HK-2 (cell line): ENCODE measurements around the gene COA8.
"Not testable (repeated sequence)": the region's sequence is repeated elsewhere in the genome, so short reads cannot be mapped to it uniquely, and the experiment has no call there.

Experiments
- DNase-seq: peaks from one replicate; pipeline ENCODE4 v3.0.0-alpha.2; 2018; ENCODE audit not compliant: unreplicated experiment

The COA8 gene

GRCh38 chr14:103574104-103574503, 11.3 kb downstream of the COA8 start:
- DNase-seq: no peak

GRCh38 chr14:103574707-103575285, 12.0 kb downstream of the COA8 start:
- no peak for DNase-seq

GRCh38 chr14:103576371-103577024, 13.7 kb downstream of the COA8 start:
- peak; percentile 77 for DNase-seq

GRCh38 chr14:103578401-103579075, 15.8 kb downstream of the COA8 start:
- no peak for DNase-seq

GRCh38 chr14:103581206-103581605, 18.4 kb downstream of the COA8 start:
- DNase-seq: no peak

GRCh38 chr14:103581954-103582703, 19.4 kb downstream of the COA8 start:
- DNase-seq: no peak

GRCh38 chr14:103584326-103584915, 21.7 kb downstream of the COA8 start:
- no peak for DNase-seq

GRCh38 chr14:103593577-103593976, 30.8 kb downstream of the COA8 start:
- no peak for DNase-seq

GRCh38 chr14:103594265-103594664, 31.5 kb downstream of the COA8 start:
- no peak for DNase-seq

- DNase-seq: peak; percentile 69
These were observed 35.0 kb downstream of the COA8 start for GRCh38 chr14:103597623-103598377.

- no peak for DNase-seq
These were observed 37.7 kb downstream of the COA8 start for GRCh38 chr14:103600503-103600902.

GRCh38 chr14:103604620-103605019, 41.9 kb downstream of the COA8 start:
- no peak for DNase-seq

GRCh38 chr14:103606963-103607668, 44.4 kb downstream of the COA8 start:
- DNase-seq: peak; percentile 26

- no peak for DNase-seq
These were observed 45.1 kb downstream of the COA8 start for GRCh38 chr14:103607822-103608221.

GRCh38 chr14:103609081-103609480, 46.3 kb downstream of the COA8 start:
- DNase-seq: not testable (repeated sequence)

GRCh38 chr14:103611215-103611614, 48.5 kb downstream of the COA8 start:
- no peak for DNase-seq

GRCh38 chr14:103613517-103613916, 50.8 kb downstream of the COA8 start:
- no peak for DNase-seq

GRCh38 chr14:103616635-103617300, 54.0 kb downstream of the COA8 start:
- no peak for DNase-seq

- DNase-seq: no peak
These were observed 56.3 kb downstream of the COA8 start for GRCh38 chr14:103619057-103619456.

- DNase-seq: no peak
These were observed 59.1 kb downstream of the COA8 start for GRCh38 chr14:103621860-103622259.
